Lower lobe of right lung (tissue), 2 donors: ENCODE measurements around the gene S100A3. TPM values are rescaled to one million over a fixed set of nuclear protein-coding genes. Genes with fewer than 3 reads are reported as not detected.
"Not testable (repeated sequence)": the region's sequence is repeated elsewhere in the genome, so short reads cannot be mapped to it uniquely, and the experiment has no call there.

Experiments
- ATAC-seq, 2 donors: fragments of 200-7000 bp; cut with Tn5 transposase; one replicate each; pipeline ENCODE4 v1.9.1; 2020 to 2022; ENCODE audit warnings: mild to moderate bottlenecking in 2 of 2, moderate library complexity in 2 of 2
- DNase-seq: peaks from one replicate; pipeline ENCODE4 v3.0.0-alpha.2; 2020
- H3K27ac ChIP-seq: fragments of 200-600 bp; one replicate; pipeline ENCODE4 v1.8.0; 2022
- H3K27me3 ChIP-seq: fragments of 200-600 bp; one replicate; pipeline ENCODE4 v1.8.0; 2022; ENCODE audit warnings: low read depth
- H3K36me3 ChIP-seq: fragments of 200-600 bp; one replicate; pipeline ENCODE4 v1.8.0; 2022; ENCODE audit warnings: mild to moderate bottlenecking
- H3K4me1 ChIP-seq: fragments of 200-600 bp; one replicate; pipeline ENCODE4 v1.8.0; 2022
- H3K4me3 ChIP-seq: fragments of 200-600 bp; one replicate; pipeline ENCODE4 v1.8.0; 2022; ENCODE audit warnings: mild to moderate bottlenecking
- H3K9me3 ChIP-seq: fragments of 200-600 bp; one replicate; pipeline ENCODE4 v1.8.0; 2022
- intact Hi-C: fragments of 100-400 bp; cut with DNase I; formaldehyde crosslinking; loops from one replicate; pipeline ENCODE4 v1.11.0; 2022
- total RNA-seq: library from RNA; stranded (reverse); fragmentation: NEBNext Ultra II Directional; extraction: Animal tissue kit (Norgen Biotek cat#: 25700); gene quantifications from one replicate; pipeline ENCODE4 v1.2.1, GENCODE V29; 2021
- TF ChIP-seq, protein P1 (sequence below): fragments of 200-600 bp; IDR thresholded peaks from one replicate; pipeline ENCODE4 v1.8.0; 2022; ENCODE audit warnings: antibody characterized with exemption, mild to moderate bottlenecking
- donor health status: DM: no; HTN: yes; CAD: no; lungs with severe emphysema.

S100A3 gene
- total RNA-seq, 1 donor from 2014 or later = 4.5 TPM

DNA sequence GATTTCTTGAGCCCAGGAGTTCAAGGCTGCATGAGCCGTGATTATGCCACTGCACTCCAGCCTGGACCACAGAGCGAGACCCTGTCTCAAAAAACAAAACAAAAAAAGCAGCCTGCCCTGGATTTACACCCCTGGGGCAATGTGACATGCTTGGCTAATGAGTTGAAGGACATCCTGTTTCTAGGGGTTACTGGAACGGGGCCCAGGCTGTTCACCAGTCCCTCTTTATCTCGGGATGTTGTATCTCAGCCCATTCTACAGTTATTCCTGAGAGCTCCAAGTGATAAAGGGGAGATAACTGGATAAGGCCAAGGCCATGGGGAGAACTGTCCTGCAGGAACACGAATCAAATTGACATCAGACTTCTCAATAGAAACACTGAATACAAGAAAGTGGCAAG lies 38.3 kb upstream of the S100A3 start:
- Histone ChIP-seq H3K36me3 (no peaks in the 10 kb centered on the region), H3K27ac (no peak overlapping the region), H3K4me1 (no peaks in the 10 kb centered on the region), H3K27me3 (no peaks in the 10 kb centered on the region), H3K9me3 (no peaks in the 10 kb centered on the region), H3K4me3 (no peak overlapping the region)
- TF ChIP-seq, protein P1, sequence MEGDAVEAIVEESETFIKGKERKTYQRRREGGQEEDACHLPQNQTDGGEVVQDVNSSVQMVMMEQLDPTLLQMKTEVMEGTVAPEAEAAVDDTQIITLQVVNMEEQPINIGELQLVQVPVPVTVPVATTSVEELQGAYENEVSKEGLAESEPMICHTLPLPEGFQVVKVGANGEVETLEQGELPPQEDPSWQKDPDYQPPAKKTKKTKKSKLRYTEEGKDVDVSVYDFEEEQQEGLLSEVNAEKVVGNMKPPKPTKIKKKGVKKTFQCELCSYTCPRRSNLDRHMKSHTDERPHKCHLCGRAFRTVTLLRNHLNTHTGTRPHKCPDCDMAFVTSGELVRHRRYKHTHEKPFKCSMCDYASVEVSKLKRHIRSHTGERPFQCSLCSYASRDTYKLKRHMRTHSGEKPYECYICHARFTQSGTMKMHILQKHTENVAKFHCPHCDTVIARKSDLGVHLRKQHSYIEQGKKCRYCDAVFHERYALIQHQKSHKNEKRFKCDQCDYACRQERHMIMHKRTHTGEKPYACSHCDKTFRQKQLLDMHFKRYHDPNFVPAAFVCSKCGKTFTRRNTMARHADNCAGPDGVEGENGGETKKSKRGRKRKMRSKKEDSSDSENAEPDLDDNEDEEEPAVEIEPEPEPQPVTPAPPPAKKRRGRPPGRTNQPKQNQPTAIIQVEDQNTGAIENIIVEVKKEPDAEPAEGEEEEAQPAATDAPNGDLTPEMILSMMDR = no peak
- no peak for DNase-seq
- ATAC-seq = no peak
- intact Hi-C loops = no loop called here

DNA sequence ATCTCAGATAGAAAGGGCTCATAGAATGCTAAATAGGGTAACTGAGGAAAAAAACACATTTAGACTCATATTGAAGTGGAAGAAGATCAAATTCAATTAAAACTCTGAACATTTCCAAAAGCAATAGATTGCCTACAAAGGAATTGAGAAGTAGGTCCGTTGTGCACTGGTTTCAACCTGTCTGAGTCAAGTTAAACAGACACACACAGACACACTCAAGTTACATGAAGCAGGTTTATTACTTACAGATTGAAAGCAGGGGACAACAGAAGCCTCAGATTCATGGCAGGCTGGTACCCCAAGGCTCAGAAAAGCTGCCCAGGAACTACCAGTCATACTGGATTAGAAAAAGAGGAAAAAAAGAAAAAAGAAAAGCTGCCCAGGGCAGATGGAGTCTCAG lies 37.3 kb upstream of the S100A3 start:
- intact Hi-C loops = no loop called here
- ATAC-seq = no peak

DNA sequence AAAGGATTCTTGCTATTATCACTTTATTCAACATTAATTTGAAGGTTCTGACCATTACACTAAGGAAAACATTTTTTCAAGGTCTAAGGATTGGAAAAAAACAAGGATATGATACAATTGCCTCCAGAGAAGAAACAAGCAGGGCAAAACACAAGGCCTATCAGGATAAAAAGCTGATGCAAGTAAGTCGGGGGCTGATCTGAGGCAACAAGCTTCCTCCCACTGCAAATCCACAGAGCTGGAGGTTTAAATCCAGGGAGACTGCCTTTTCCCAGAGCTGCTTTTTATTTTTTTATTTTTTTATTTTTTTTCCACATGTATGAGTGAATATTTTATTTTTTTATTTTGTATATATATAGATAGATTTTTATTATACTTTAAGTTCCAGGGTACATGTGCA lies 35.9 kb upstream of the S100A3 start:
- ATAC-seq (no peak), DNase-seq (no peak)
- TF ChIP-seq, protein P1 = no peak
- H3K27ac ChIP-seq = no peak overlapping the region
- no peak overlapping the region for H3K4me3 ChIP-seq
- H3K27me3 ChIP-seq = no peaks in the 10 kb centered on the region
- H3K9me3 ChIP-seq = no peaks in the 10 kb centered on the region
- H3K36me3 ChIP-seq = no peaks in the 10 kb centered on the region
- no peaks in the 10 kb centered on the region for H3K4me1 ChIP-seq
- intact Hi-C loops = no loop called here

More for the DNA sequence above, 37.3 kb upstream of the S100A3 start:
- H3K36me3 ChIP-seq = no peaks in the 10 kb centered on the region
- no peaks in the 10 kb centered on the region for H3K9me3 ChIP-seq
- H3K27me3 ChIP-seq = no peaks in the 10 kb centered on the region
- no peak overlapping the region for H3K4me3 ChIP-seq
- no peak overlapping the region for H3K27ac ChIP-seq
- DNase-seq = no peak
- no peaks in the 10 kb centered on the region for H3K4me1 ChIP-seq
- TF ChIP-seq, protein P1 = no peak

DNA sequence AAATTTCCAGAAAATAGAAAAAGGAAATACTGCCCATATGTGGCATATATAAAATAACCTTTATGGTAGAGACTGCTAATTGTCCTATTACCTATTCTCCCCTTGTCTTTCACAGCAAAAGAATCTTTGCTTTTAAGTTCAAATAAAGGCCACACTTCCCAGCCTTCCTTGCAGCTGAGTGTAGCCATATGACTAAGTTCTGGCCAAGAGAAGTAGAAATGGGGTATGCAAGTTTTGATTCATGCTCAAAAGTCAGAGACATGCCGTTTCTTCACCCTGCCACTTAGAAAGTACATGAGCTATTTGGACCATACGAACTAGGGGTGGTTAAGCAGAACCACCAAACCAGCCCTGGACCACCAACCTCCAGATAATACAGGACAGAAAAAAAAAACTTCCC lies 34.9 kb upstream of the S100A3 start:
- no peak overlapping the region for H3K4me3 ChIP-seq
- no peaks in the 10 kb centered on the region for H3K27me3 ChIP-seq
- no peak overlapping the region for H3K27ac ChIP-seq
- H3K9me3 ChIP-seq = no peaks in the 10 kb centered on the region
- TF ChIP-seq, protein P1 = no peak
- no peaks in the 10 kb centered on the region for H3K4me1 ChIP-seq
- intact Hi-C loops = no loop called here
- H3K36me3 ChIP-seq = no peaks in the 10 kb centered on the region
- DNase-seq = no peak
- ATAC-seq = no peak

DNA sequence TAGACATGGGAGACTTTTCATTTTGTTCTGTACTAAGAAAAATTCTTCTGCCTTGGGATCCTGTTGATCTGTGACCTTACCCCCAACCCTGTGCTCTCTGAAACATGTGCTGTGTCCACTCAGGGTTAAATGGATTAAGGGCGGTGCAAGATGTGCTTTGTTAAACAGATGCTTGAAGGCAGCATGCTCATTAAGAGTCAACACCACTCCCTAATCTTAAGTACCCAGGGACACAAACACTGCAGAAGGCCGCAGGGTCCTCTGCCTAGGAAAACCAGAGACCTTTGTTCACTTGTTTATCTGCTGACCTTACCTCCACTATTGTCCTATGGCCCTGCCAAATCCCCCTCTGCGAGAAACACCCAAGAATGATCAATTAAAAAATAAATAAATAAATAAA lies 34.5 kb upstream of the S100A3 start:
- DNase-seq, H3K27ac ChIP-seq, intact Hi-C loops, ATAC-seq, H3K36me3 ChIP-seq, H3K27me3 ChIP-seq, H3K9me3 ChIP-seq, H3K4me1 ChIP-seq, H3K4me3 ChIP-seq: not testable (repeated sequence)

DNA sequence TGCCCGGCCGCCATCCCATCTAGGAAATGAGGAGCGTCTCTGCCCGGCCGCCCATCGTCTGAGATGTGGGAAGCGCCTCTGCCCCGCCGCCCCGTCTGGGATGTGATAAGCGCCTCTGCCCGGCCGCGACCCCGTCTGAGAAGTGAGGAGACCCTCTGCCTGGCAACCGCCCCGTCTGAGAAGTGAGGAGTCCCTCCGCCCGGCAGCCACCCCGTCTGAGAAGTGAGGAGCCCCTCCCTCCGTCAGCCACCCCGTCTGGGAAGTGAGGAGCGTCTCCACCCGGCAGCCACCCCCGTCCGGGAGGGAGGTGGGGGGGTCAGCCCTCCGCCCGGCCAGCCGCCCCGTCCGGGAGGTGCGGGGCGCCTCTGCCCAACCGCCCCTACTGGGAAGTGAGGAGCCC lies 33.8 kb upstream of the S100A3 start:
- H3K36me3 ChIP-seq, ATAC-seq, H3K9me3 ChIP-seq, H3K4me1 ChIP-seq, H3K27me3 ChIP-seq, H3K4me3 ChIP-seq, H3K27ac ChIP-seq, intact Hi-C loops, DNase-seq: not testable (repeated sequence)

DNA sequence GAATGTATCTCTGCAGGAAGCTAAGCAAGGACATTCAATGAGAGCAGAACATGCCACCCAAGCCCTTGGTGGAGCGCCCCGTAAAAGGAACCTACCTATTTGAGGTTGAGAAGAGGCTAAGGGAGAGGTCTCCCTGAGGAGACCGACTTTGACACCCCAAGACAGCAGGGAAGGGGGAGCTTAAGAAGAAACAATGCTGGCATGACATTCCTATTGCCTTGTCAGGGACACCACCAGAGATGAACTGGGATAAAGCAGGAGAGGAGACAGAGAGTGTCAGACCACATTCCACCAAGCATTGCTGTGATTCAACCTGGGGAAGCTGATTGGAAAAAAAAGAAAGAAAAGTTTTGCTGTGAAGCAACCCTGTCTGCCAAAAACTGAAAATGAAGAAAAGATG lies 29.9 kb upstream of the S100A3 start:
- Histone ChIP-seq H3K4me3 (no peak overlapping the region), H3K27ac (no peak overlapping the region), H3K36me3 (no peaks in the 10 kb centered on the region), H3K9me3 (no peaks in the 10 kb centered on the region), H3K4me1 (peaks cover under 1% of the 10 kb centered on the region), H3K27me3 (no peaks in the 10 kb centered on the region)
- no peak for DNase-seq
- TF ChIP-seq, protein P1 = no peak
- intact Hi-C loops = no loop called here
- ATAC-seq = no peak
